Muscle layer of colon (tissue), 2 donors: ENCODE data around the gene PHACTR4.
"Not testable (repeated sequence)": the region's sequence is repeated elsewhere in the genome, so short reads cannot be mapped to it uniquely, and the experiment has no call there.

Experiments used
- H3K27ac ChIP-seq: one replicate; pipeline ENCODE4 v1.7.0; 2013; ENCODE audit warnings: low read depth, mild to moderate bottlenecking, low read length, moderate library complexity
- H3K27me3 ChIP-seq, 2 donors: one replicate each; pipeline ENCODE4 v1.7.0; 2013; ENCODE audit warnings: low read length in 2 of 2, mild to moderate bottlenecking in 2 of 2; ENCODE audit not compliant: insufficient read depth in 2 of 2, control insufficient read depth in 1 of 2
- H3K36me3 ChIP-seq: one replicate; pipeline ENCODE4 v1.7.0; 2013; ENCODE audit warnings: mild to moderate bottlenecking, low read length; ENCODE audit not compliant: insufficient read depth
- H3K4me1 ChIP-seq: one replicate; pipeline ENCODE4 v1.7.0; 2013; ENCODE audit warnings: mild to moderate bottlenecking, low read length; ENCODE audit not compliant: insufficient read depth
- H3K4me3 ChIP-seq, 2 donors: one replicate each; pipeline ENCODE4 v1.7.0; 2013; ENCODE audit warnings: low read length in 2 of 2, low read depth in 1 of 2, mild to moderate bottlenecking in 1 of 2, moderate library complexity in 1 of 2
- H3K9ac ChIP-seq: one replicate; pipeline ENCODE4 v1.7.0; 2013; ENCODE audit warnings: low read length
- H3K9me3 ChIP-seq: one replicate; pipeline ENCODE4 v1.7.0; 2013; ENCODE audit warnings: mild to moderate bottlenecking, low read length
- donor health status: abdominal sarcoma.
- donor health status: Adenocarcinoma of cecum.

The PHACTR4 gene

GRCh38 chr1:28505406-28506187 lies 136.1 kb downstream of the PHACTR4 start, which contains the start of gene RCC1:
Gene RCC1 (plus strand): TSS chr1:28506043. CDS start chr1:28529867, 23,824 bp downstream.
- Histone ChIP-seq H3K27ac (peak within 1 kb of the TSS; percentile 85), H3K36me3 (peaks cover 29% of the 10 kb centered on the region), H3K9ac (peak within 1 kb of the TSS; percentile 84), H3K4me3 (peak within 1 kb of the TSS; percentile 64 to 85), H3K27me3 (no peaks in the 10 kb centered on the region), H3K9me3 (no peaks in the 10 kb centered on the region), H3K4me1 (peaks cover 25% of the 10 kb centered on the region)

- Histone ChIP-seq H3K36me3 (peaks cover 35% of the 10 kb centered on the region), H3K9me3 (no peaks in the 10 kb centered on the region), H3K27me3 (no peaks in the 10 kb centered on the region), H3K4me3 (peak overlapping the region; percentile 64 to 85), H3K9ac (peak overlapping the region; percentile 84), H3K27ac (peak overlapping the region; percentile 85), H3K4me1 (peaks cover 25% of the 10 kb centered on the region)
Observed at GRCh38 chr1:28506907-28507246, 137.3 kb downstream of the PHACTR4 start.

GRCh38 chr1:28507247-28507645 lies 137.7 kb downstream of the PHACTR4 start:
- Histone ChIP-seq H3K9me3 (no peaks in the 10 kb centered on the region), H3K4me1 (peaks cover 29% of the 10 kb centered on the region), H3K27ac (peak overlapping the region; percentile 85), H3K4me3 (peak overlapping the region; percentile 64 to 85), H3K27me3 (no peaks in the 10 kb centered on the region), H3K36me3 (peaks cover 37% of the 10 kb centered on the region), H3K9ac (peak overlapping the region; percentile 84)

GRCh38 chr1:28507646-28508434 lies 138.3 kb downstream of the PHACTR4 start:
- Histone ChIP-seq H3K4me3 (peak overlapping the region; percentile 64 to 85), H3K4me1 (peaks cover 30% of the 10 kb centered on the region), H3K27me3 (no peaks in the 10 kb centered on the region), H3K36me3 (peaks cover 41% of the 10 kb centered on the region), H3K9me3 (no peaks in the 10 kb centered on the region), H3K9ac (no peak overlapping the region), H3K27ac (peak overlapping the region; percentile 85)

- H3K4me3 ChIP-seq: no peak overlapping the region
- no peaks in the 10 kb centered on the region for H3K9me3 ChIP-seq
- no peak overlapping the region for H3K9ac ChIP-seq
- no peaks in the 10 kb centered on the region for H3K27me3 ChIP-seq
- H3K27ac ChIP-seq: no peak overlapping the region
- H3K4me1 ChIP-seq: peaks cover 30% of the 10 kb centered on the region
- H3K36me3 ChIP-seq: peaks cover 41% of the 10 kb centered on the region
Observed at GRCh38 chr1:28508435-28508754, 138.9 kb downstream of the PHACTR4 start.

- Histone ChIP-seq H3K36me3 (peaks cover 43% of the 10 kb centered on the region), H3K27me3 (no peaks in the 10 kb centered on the region), H3K9ac (no peak overlapping the region), H3K27ac (no peak overlapping the region), H3K4me1 (peaks cover 30% of the 10 kb centered on the region), H3K9me3 (no peaks in the 10 kb centered on the region), H3K4me3 (no peak overlapping the region)
Observed at GRCh38 chr1:28509705-28510272, 140.2 kb downstream of the PHACTR4 start.

GRCh38 chr1:28510273-28510969 lies 140.9 kb downstream of the PHACTR4 start:
- Histone ChIP-seq H3K9me3 (no peaks in the 10 kb centered on the region), H3K27me3 (no peaks in the 10 kb centered on the region), H3K9ac (no peak overlapping the region), H3K27ac (no peak overlapping the region), H3K36me3 (peaks cover 45% of the 10 kb centered on the region), H3K4me1 (peaks cover 30% of the 10 kb centered on the region), H3K4me3 (no peak overlapping the region)

- Histone ChIP-seq H3K9me3 (no peaks in the 10 kb centered on the region), H3K36me3 (peaks cover 45% of the 10 kb centered on the region), H3K4me1 (peaks cover 30% of the 10 kb centered on the region), H3K27me3 (no peaks in the 10 kb centered on the region), H3K9ac (no peak overlapping the region), H3K27ac (no peak overlapping the region), H3K4me3 (no peak overlapping the region)
Observed at GRCh38 chr1:28510970-28511440, 141.5 kb downstream of the PHACTR4 start.

GRCh38 chr1:28512058-28512611 lies 142.6 kb downstream of the PHACTR4 start:
- no peak overlapping the region for H3K27ac ChIP-seq
- no peaks in the 10 kb centered on the region for H3K27me3 ChIP-seq
- H3K9ac ChIP-seq: no peak overlapping the region
- peaks cover 26% of the 10 kb centered on the region for H3K4me1 ChIP-seq
- H3K36me3 ChIP-seq: peaks cover 45% of the 10 kb centered on the region
- H3K9me3 ChIP-seq: no peaks in the 10 kb centered on the region
- no peak overlapping the region for H3K4me3 ChIP-seq

GRCh38 chr1:28514445-28514933 lies 144.9 kb downstream of the PHACTR4 start:
- H3K27me3 ChIP-seq, H3K9ac ChIP-seq, H3K4me3 ChIP-seq, H3K27ac ChIP-seq, H3K9me3 ChIP-seq: not testable (repeated sequence)
- Histone ChIP-seq H3K4me1 (peaks cover 26% of the 10 kb centered on the region), H3K36me3 (peaks cover 28% of the 10 kb centered on the region)
